H1 (cell line): Measurements from ENCODE around the gene OAS3. TPM values are rescaled to one million over a fixed set of nuclear protein-coding genes. Genes with fewer than 3 reads are reported as not detected.

Experiments used
- CTCF ChIA-PET: fragments of 300-600 bp; sonication (Branson Sonifier 250); formaldehyde crosslinking; loops from one replicate; lab custom pipeline; 2021; ENCODE audit not compliant: partially characterized antibody; lab: Charles Lee
- POLR2A ChIA-PET: fragments of 300-600 bp; sonication (Branson Sonifier 250); formaldehyde crosslinking; loops from one replicate; lab custom pipeline; 2021; ENCODE audit warnings: inconsistent platforms; ENCODE audit not compliant: partially characterized antibody; lab: Charles Lee
- DNase-seq, 2 experiments: peaks; one replicate each; pipeline versions ENCODE4 v3.0.0 to v3.0.0-alpha.2; 2010 to 2022; ENCODE audit warnings: low spot score in 2 of 2, low read depth in 1 of 2, mixed read lengths in 1 of 2
- FAIRE-seq: peaks from 2 replicates; lab custom pipeline; 2011; peaks lifted over from hg19 to GRCh38; lab: Jason Lieb, UNC
- H2AFZ ChIP-seq: 2 replicates; pipeline ENCODE4 v1.8.1; 2012; ENCODE audit warnings: low read length, inconsistent platforms
- H2AK5ac ChIP-seq: 2 replicates; pipeline ENCODE4 v1.6.1; 2013; ENCODE audit warnings: low read depth, low read length
- H2BK120ac ChIP-seq: replicated peaks from 2 replicates; pipeline ENCODE3; 2013; ENCODE audit warnings: low read depth, low read length, inconsistent platforms
- H2BK12ac ChIP-seq: 2 replicates; pipeline ENCODE4 v1.6.1; 2013; ENCODE audit warnings: low read depth, low read length
- H2BK15ac ChIP-seq: 2 replicates; pipeline ENCODE4 v1.6.1; 2013; ENCODE audit warnings: low read length
- H2BK20ac ChIP-seq: 2 replicates; pipeline ENCODE4 v1.6.1; 2013; ENCODE audit warnings: low read length
- H2BK5ac ChIP-seq: 2 replicates; pipeline ENCODE4 v1.6.1; 2013; ENCODE audit warnings: low read depth, low read length
- H3K14ac ChIP-seq: 2 replicates; pipeline ENCODE4 v1.6.1; 2013; ENCODE audit warnings: inconsistent platforms; ENCODE audit not compliant: insufficient read length
- H3K18ac ChIP-seq: 2 replicates; pipeline ENCODE4 v1.6.1; 2013; ENCODE audit warnings: low read length; ENCODE audit errors: extremely low read depth
- H3K23ac ChIP-seq: 2 replicates; pipeline ENCODE4 v1.6.1; 2013; ENCODE audit warnings: inconsistent platforms; ENCODE audit not compliant: insufficient read length
- H3K23me2 ChIP-seq: 2 replicates; pipeline ENCODE4 v1.6.1; 2013; ENCODE audit warnings: low read depth, low read length
- H3K27ac ChIP-seq: 2 replicates; pipeline ENCODE4 v1.6.1; 2011; ENCODE audit warnings: low read depth, low read length, inconsistent platforms
- H3K27me3 ChIP-seq, 4 experiments: replicated peaks in 1 of 4; 1 replicate in 1 of 4; 2 replicates in 3 of 4; pipeline versions ENCODE4 v1.6.1 to v1.8.1; 2011 to 2013; ENCODE audit warnings: low read length in 3 of 4, mild to moderate bottlenecking in 3 of 4, inconsistent platforms in 2 of 4, mixed read lengths in 2 of 4, moderate library complexity in 1 of 4; ENCODE audit not compliant: control insufficient read depth in 3 of 4, insufficient read depth in 3 of 4; ENCODE audit errors: extremely low read depth in 1 of 4
- H3K36me3 ChIP-seq, 4 experiments: 2 replicates each; pipeline versions ENCODE4 v1.6.1 to v1.8.1; 2011 to 2013; ENCODE audit warnings: mild to moderate bottlenecking in 4 of 4, low read length in 3 of 4, moderate library complexity in 2 of 4, control low read depth in 1 of 4, inconsistent platforms in 1 of 4; ENCODE audit not compliant: insufficient read depth in 4 of 4, control insufficient read depth in 2 of 4
- H3K4ac ChIP-seq: replicated peaks from 2 replicates; pipeline ENCODE3; 2013; ENCODE audit warnings: low read length, low read depth, mixed read lengths, inconsistent platforms; ENCODE audit not compliant: insufficient read length
- H3K4me1 ChIP-seq, 4 experiments: replicated peaks in 1 of 4; 1 replicate in 1 of 4; 2 replicates in 3 of 4; pipeline versions ENCODE4 v1.6.1 to v1.8.1; 2011 to 2013; ENCODE audit warnings: low read length in 3 of 4, inconsistent platforms in 2 of 4, mixed read lengths in 1 of 4; ENCODE audit not compliant: insufficient read depth in 4 of 4, control insufficient read depth in 3 of 4
- H3K4me2 ChIP-seq, 2 experiments: 2 replicates each; pipeline versions ENCODE4 v1.6.1 to v1.8.1; 2011 to 2013; ENCODE audit warnings: low read depth in 2 of 2, low read length in 2 of 2, control low read depth in 1 of 2, inconsistent platforms in 1 of 2, mild to moderate bottlenecking in 1 of 2; ENCODE audit not compliant: insufficient read depth in 1 of 2
- H3K4me3 ChIP-seq, 4 experiments: fragments of 200-600, 300-600 bp in 1 of 4; sonication (generic), shearing (Covaris generic), sonication (Bioruptor Twin) in 1 of 4; 2 replicates each; pipeline versions ENCODE4 v1.5.1 to v1.8.1; 2011 to 2016; ENCODE audit warnings: low read length in 4 of 4, low read depth in 3 of 4, control low read depth in 2 of 4, inconsistent platforms in 2 of 4, mild to moderate bottlenecking in 2 of 4, mixed read lengths in 1 of 4, moderate library complexity in 1 of 4; ENCODE audit not compliant: insufficient read depth in 2 of 4; ENCODE audit errors: extremely low read depth in 1 of 4
- H3K56ac ChIP-seq: replicated peaks from 2 replicates; pipeline ENCODE3; 2013; ENCODE audit warnings: low read depth, mild to moderate bottlenecking, mixed read lengths, low read length, inconsistent platforms; ENCODE audit not compliant: insufficient read length
- H3K79me1 ChIP-seq: 2 replicates; pipeline ENCODE4 v1.6.1; 2013; ENCODE audit warnings: low read depth, low read length, control low read depth
- H3K79me2 ChIP-seq, 2 experiments: 2 replicates each; pipeline versions ENCODE4 v1.6.1 to v1.8.1; 2012 to 2013; ENCODE audit warnings: low read length in 2 of 2, mild to moderate bottlenecking in 2 of 2, inconsistent platforms in 1 of 2; ENCODE audit not compliant: insufficient read depth in 2 of 2, control insufficient read depth in 1 of 2
- H3K9ac ChIP-seq, 4 experiments: replicated peaks in 1 of 4; 1 replicate in 1 of 4; 2 replicates in 3 of 4; pipeline versions ENCODE4 v1.6.1 to v1.8.1; 2011 to 2013; ENCODE audit warnings: low read depth in 3 of 4, low read length in 3 of 4, control low read depth in 2 of 4, mild to moderate bottlenecking in 2 of 4, moderate library complexity in 2 of 4, inconsistent platforms in 1 of 4; ENCODE audit errors: extremely low read depth in 1 of 4
- H3K9me3 ChIP-seq, 2 experiments: 2 replicates each; pipeline versions ENCODE4 v1.6.1 to v1.8.1; 2012 to 2013; ENCODE audit warnings: mild to moderate bottlenecking in 2 of 2, moderate library complexity in 2 of 2, control low read depth in 1 of 2, inconsistent platforms in 1 of 2, low read depth in 1 of 2, low read length in 1 of 2, mixed read lengths in 1 of 2; ENCODE audit not compliant: insufficient read depth in 2 of 2
- H4K20me1 ChIP-seq, 2 experiments: replicated peaks in 1 of 2; 2 replicates each; pipeline versions ENCODE3 to v1.8.1; 2011 to 2013; ENCODE audit warnings: inconsistent platforms in 2 of 2, low read length in 2 of 2, mild to moderate bottlenecking in 1 of 2; ENCODE audit not compliant: insufficient read depth in 2 of 2, control insufficient read depth in 1 of 2
- H4K5ac ChIP-seq: 2 replicates; pipeline ENCODE4 v1.6.1; 2013; ENCODE audit warnings: low read length, low read depth, mixed read lengths, inconsistent platforms; ENCODE audit not compliant: insufficient read length
- H4K8ac ChIP-seq: 2 replicates; pipeline ENCODE4 v1.8.0; 2013; ENCODE audit warnings: mild to moderate bottlenecking, moderate library complexity, low read length, inconsistent platforms; ENCODE audit not compliant: insufficient read depth; ENCODE audit errors: extremely low read depth
- H4K91ac ChIP-seq: replicated peaks from 2 replicates; pipeline ENCODE3; 2013; ENCODE audit warnings: low read length, mixed read lengths, inconsistent platforms; ENCODE audit not compliant: insufficient read length
- ASH2L ChIP-seq: fragments of 200-600, 300-600 bp; sonication (generic); IDR thresholded peaks from one replicate; pipeline ENCODE4 v1.7.1; 2017; ENCODE audit warnings: low read length
- BCL11A ChIP-seq, 2 experiments: IDR thresholded peaks; one replicate each; pipeline ENCODE4 v1.6.1; 2011; ENCODE audit warnings: low read depth in 2 of 2, low read length in 2 of 2, mild to moderate bottlenecking in 2 of 2
- CEBPB ChIP-seq: IDR thresholded peaks from 2 replicates; pipeline ENCODE4 v1.6.1; 2012; ENCODE audit warnings: low read depth, low read length
- CHD1 ChIP-seq: IDR thresholded peaks from 2 replicates; pipeline ENCODE4 v1.6.1; 2012; ENCODE audit warnings: low read depth, low read length, improper control_type of control experiment
- CREB1 ChIP-seq: IDR thresholded peaks from 2 replicates; pipeline ENCODE4 v1.6.1; 2012; ENCODE audit warnings: inconsistent platforms
- CTBP2 ChIP-seq: IDR thresholded peaks from 2 replicates; pipeline ENCODE4 v1.7.0; 2011; ENCODE audit warnings: borderline replicate concordance, mild to moderate bottlenecking, moderate library complexity, mixed read lengths, low read length; ENCODE audit not compliant: insufficient read depth, insufficient read length
- EGR1 ChIP-seq: IDR thresholded peaks from 2 replicates; pipeline ENCODE4 v1.6.1; 2011; ENCODE audit warnings: low read depth, low read length, borderline replicate concordance
- EZH2 ChIP-seq: fragments of 200-600 bp; sonication (generic); IDR thresholded peaks from 2 replicates; pipeline ENCODE4 v1.7.1; 2012; ENCODE audit warnings: low read depth, mild to moderate bottlenecking, moderate library complexity, low read length, inconsistent platforms; ENCODE audit not compliant: severe bottlenecking
- HDAC2 ChIP-seq, 2 experiments: fragments of 300-600 bp in 1 of 2; sonication (generic) in 1 of 2; IDR thresholded peaks; 2 replicates each; pipeline ENCODE4 v1.6.1; 2011 to 2012; ENCODE audit warnings: low read depth in 2 of 2, low read length in 2 of 2, mild to moderate bottlenecking in 2 of 2, moderate library complexity in 2 of 2, borderline replicate concordance in 1 of 2, inconsistent platforms in 1 of 2
- RAD21 ChIP-seq, 2 experiments: IDR thresholded peaks in 1 of 2; conservative IDR thresholded peaks in 1 of 2; 2 replicates each; pipeline ENCODE4 v1.6.1; 2011; ENCODE audit warnings: low read depth in 2 of 2, low read length in 2 of 2, improper control_type of control experiment in 1 of 2, inconsistent platforms in 1 of 2, mild to moderate bottlenecking in 1 of 2, moderate library complexity in 1 of 2
- RNF2 ChIP-seq: fragments of 200-900, 300-1000 bp; sonication (generic); IDR thresholded peaks from 2 replicates; pipeline ENCODE4 v1.7.1; 2016; ENCODE audit warnings: borderline replicate concordance, low read depth, mild to moderate bottlenecking, antibody characterized with exemption, low read length; ENCODE audit not compliant: poor library complexity, severe bottlenecking; ENCODE audit errors: missing control alignments
- SIRT6 ChIP-seq: IDR thresholded peaks from one replicate; pipeline ENCODE4 v1.7.1; 2012; ENCODE audit warnings: low read length, inconsistent platforms
- SIX5 ChIP-seq: IDR thresholded peaks from 2 replicates; pipeline ENCODE4 v1.6.1; 2011; ENCODE audit warnings: mild to moderate bottlenecking, low read depth, low read length
- TCF12 ChIP-seq: IDR thresholded peaks from 2 replicates; pipeline ENCODE4 v1.6.1; 2011; ENCODE audit warnings: low read depth, mild to moderate bottlenecking, low read length
- WGBS, 2 experiments: shearing (Covaris generic) in 1 of 2; methylation state at CpG; one replicate each; pipeline versions ENCODE4 v1.1.6 to v1.1.7; 2013 to 2015; ENCODE audit warnings: low lambda C conversion rate in 2 of 2, mixed read lengths in 2 of 2, inconsistent platforms in 1 of 2, low coverage in 1 of 2, missing lambda C conversion rate in 1 of 2; ENCODE audit not compliant: insufficient replicate concordance in 2 of 2, insufficient coverage in 1 of 2, insufficient read length in 1 of 2; ENCODE audit errors: extremely low coverage in 1 of 2, missing lambda C conversion rate in 1 of 2; 5-methylcytosine and 5-hydroxymethylcytosine counted together
- polyA plus RNA-seq, 7 experiments: library from polyadenylated mRNA; depleted of rRNA in 3 of 7; stranded (reverse) in 5 of 7; unstranded in 2 of 7; fragments of >200 nt in 5 of 7; fragments of 200-250 nt in 2 of 7; gene quantifications; 1 replicate in 5 of 7; 2 replicates in 1 of 7; 4 replicates in 1 of 7; pipeline versions ENCODE4 v1.2.1 to v1.2.3, GENCODE V29; 2011 to 2013; ENCODE audit warnings: missing spikeins in 2 of 7, mixed read lengths in 2 of 7
- total RNA-seq: library from RNA; stranded (reverse); fragmentation: NEBNext Ultra II Directional; extraction: Animal tissue kit (Norgen Biotek cat#: 25700); gene quantifications from 2 replicates; pipeline ENCODE4 v1.2.1, GENCODE V29; 2021

Gene OAS3
- total and polyA plus RNA-seq, 2 of the 8 experiments (the other 6 are each of a cell fraction or from before 2014, with no cell fraction given): 0.73 to 3.7 TPM

DNA sequence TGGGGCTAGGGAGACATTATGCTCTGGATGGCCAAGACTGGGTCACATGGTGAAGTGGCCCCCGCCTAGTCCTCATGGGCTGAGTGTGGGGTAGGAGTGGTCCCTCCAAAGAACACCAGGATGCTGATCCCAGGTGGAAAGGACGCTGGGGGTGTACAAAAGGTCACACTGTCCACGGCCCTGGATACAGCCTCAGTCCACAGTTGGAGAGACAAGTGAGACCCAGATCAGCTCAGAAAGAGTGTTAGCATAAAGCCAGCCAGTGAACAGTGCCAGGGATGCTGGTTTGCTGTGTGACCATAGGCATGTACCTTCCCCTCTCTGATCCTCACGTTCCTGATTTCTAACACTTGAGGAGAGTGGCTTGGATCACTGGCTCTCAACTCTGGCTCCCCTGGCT is 26.6 kb downstream of the OAS3 start:
- H3K9me3 ChIP-seq: peaks cover 8 to 10% of the 10 kb centered on the region in 2 experiments; a peak in 3 of 4 replicates
- no peak overlapping the region for H3K4me3 ChIP-seq
- H2AK5ac ChIP-seq: no peak overlapping the region
- H2AFZ ChIP-seq: no peak overlapping the region
- H3K4me1 ChIP-seq: no peaks in the 10 kb centered on the region
- H3K18ac ChIP-seq: no peak overlapping the region
- no peak overlapping the region for H3K4me2 ChIP-seq
- no peak overlapping the region for H3K23ac ChIP-seq
- no peaks in the 10 kb centered on the region for H3K23me2 ChIP-seq
- no peaks in the 10 kb centered on the region for H3K36me3 ChIP-seq
- H3K27ac ChIP-seq: no peak overlapping the region
- H2BK20ac ChIP-seq: no peak overlapping the region
- FAIRE-seq: no peak
- no peaks in the 10 kb centered on the region for H3K79me2 ChIP-seq
- H2BK12ac ChIP-seq: no peak overlapping the region
- peaks cover 0 to under 1% of the 10 kb centered on the region in 2 experiments for H4K20me1 ChIP-seq
- no peak for DNase-seq
- no peak overlapping the region for H2BK15ac ChIP-seq
- no peaks in the 10 kb centered on the region for H3K79me1 ChIP-seq
- ChIA-PET CTCF (interaction anchor here (1.2 to 2.4 kb wide), 3 partner anchors 10 to 65 kb away, joined by 4 to 8 read pairs (median 5); no protein-coding TSS in a partner anchor), POLR2A (no interaction called here)
- 95% methylated on average over 4 of the region's 4 CpGs; no CpG with 5 or more reads in 1 of the 2 experiments for WGBS, 2 experiments
- no peak overlapping the region for H4K8ac ChIP-seq
- no peak overlapping the region for H4K91ac ChIP-seq
- no peak overlapping the region for H3K14ac ChIP-seq
- peaks cover 0 to under 1% (median 0%) of the 10 kb centered on the region in 4 experiments; a peak in 1 of 7 replicates for H3K27me3 ChIP-seq
- no peak overlapping the region for H3K9ac ChIP-seq
- H2BK5ac ChIP-seq: no peak overlapping the region
- no peak overlapping the region for H4K5ac ChIP-seq
- no peak overlapping the region for H2BK120ac ChIP-seq
- H3K4ac ChIP-seq: no peak overlapping the region
- no peak overlapping the region for H3K56ac ChIP-seq
- no peak for TF ChIP-seq RAD21 (IDR thresholded peaks at IDR 0.05 in 1 of 2, conservative IDR thresholded peaks at IDR 0.05 in 1 of 2; ENCODE audit: low read depth in 2 of 2, low read length in 2 of 2)
- TF ChIP-seq CTBP2: no peak
- no peak for TF ChIP-seq CREB1
- TF ChIP-seq SIRT6: no peak
- TF ChIP-seq EZH2: no peak
- no peak for TF ChIP-seq ASH2L
- TF ChIP-seq RNF2: no peak
- no peak for TF ChIP-seq EGR1
- TF ChIP-seq SIX5: no peak
- no peak for TF ChIP-seq CHD1
- no peak for TF ChIP-seq TCF12
- TF ChIP-seq BCL11A (IDR thresholded peaks at IDR 0.05; ENCODE audit: low read depth in 2 of 2, low read length in 2 of 2): no peak
- no peak for TF ChIP-seq CEBPB
- TF ChIP-seq HDAC2 (IDR thresholded peaks at IDR 0.05; ENCODE audit: borderline replicate concordance in 1 of 2, low read depth in 2 of 2, low read length in 2 of 2): no peak
